Tibial nerve (tissue), 4 donors: ENCODE data around the gene BCL2L15. TPM values are rescaled to one million over a fixed set of nuclear protein-coding genes. Genes with fewer than 3 reads are reported as not detected.

ENCODE experiments used
- DNase-seq, 2 donors: peaks; one replicate each; pipeline ENCODE4 v3.0.0-alpha.2; 2019; ENCODE audit warnings: low spot score in 2 of 2
- H3K27ac ChIP-seq, 4 donors: fragments of 200-600 bp; sonication (generic) in 3 of 4; one replicate each; pipeline ENCODE4 v1.5.1; 2017 to 2019; ENCODE audit warnings: mild to moderate bottlenecking in 1 of 4
- H3K27me3 ChIP-seq, 2 donors: fragments of 200-600 bp; sonication (generic) in 1 of 2; one replicate each; pipeline versions ENCODE4 v1.5.1 to v1.6.0; 2017 to 2019
- H3K36me3 ChIP-seq, 3 donors: fragments of 200-600 bp; sonication (generic); one replicate each; pipeline ENCODE4 v1.5.1; 2018 to 2019
- H3K4me1 ChIP-seq, 4 donors: fragments of 200-600 bp; sonication (generic) in 3 of 4; one replicate each; pipeline ENCODE4 v1.5.1; 2017 to 2019
- H3K4me3 ChIP-seq, 4 donors: fragments of 200-600 bp; sonication (generic) in 3 of 4; one replicate each; pipeline ENCODE4 v1.5.1; 2017 to 2019; ENCODE audit warnings: mild to moderate bottlenecking in 1 of 4, moderate library complexity in 1 of 4
- H3K9me3 ChIP-seq, 4 donors: fragments of 200-600 bp; sonication (generic) in 3 of 4; one replicate each; pipeline ENCODE4 v1.5.1; 2017 to 2019
- CTCF ChIP-seq, 5 experiments: fragments of 200-600 bp in 3 of 5; fragments of 450-650 bp in 2 of 5; sonication (generic) in 3 of 5; IDR thresholded peaks; one replicate each; pipeline ENCODE4 v1.5.1; 2016 to 2019; ENCODE audit warnings: antibody characterized with exemption in 5 of 5, mild to moderate bottlenecking in 3 of 5, moderate library complexity in 2 of 5
- EP300 ChIP-seq, 2 donors: sonication (generic); formaldehyde crosslinking; IDR thresholded peaks; one replicate each; pipeline ENCODE4 v1.6.1; 2017; ENCODE audit warnings: antibody characterized with exemption in 2 of 2, mild to moderate bottlenecking in 1 of 2
- POLR2A ChIP-seq, 2 donors: fragments of 450-650 bp; IDR thresholded peaks; one replicate each; pipeline ENCODE4 v1.6.1; 2017; ENCODE audit warnings: antibody characterized with exemption in 2 of 2, mild to moderate bottlenecking in 2 of 2, moderate library complexity in 2 of 2
- WGBS, 2 donors: methylation state at CpG; one replicate each; pipeline ENCODE4 v1.1.5; 2018; 5-methylcytosine and 5-hydroxymethylcytosine counted together
- total RNA-seq, 4 donors: library from RNA; depleted of rRNA; stranded (reverse); fragments of >200 nt; gene quantifications; one replicate each; pipeline ENCODE4 v1.1.0, GENCODE V29; 2016

BCL2L15 gene
- total RNA-seq, 4 donors from 2014 or later, result 0.22 to 0.63 (median 0.35) TPM

- TF ChIP-seq EP300 (IDR thresholded peaks at IDR 0.05) (peak in 1 of 2 donors; percentile 52), POLR2A (IDR thresholded peaks at IDR 0.05) (no peak), CTCF (IDR thresholded peaks at IDR 0.05) (no peak)
- H3K36me3 ChIP-seq, result no peaks in the 10 kb centered on the region
- no peaks in the 10 kb centered on the region for H3K27me3 ChIP-seq
- H3K4me3 ChIP-seq, result no peak overlapping the region
- peak overlapping the region in 3 of 4 donors; percentile 52 to 73 (median 59) for H3K27ac ChIP-seq
- DNase-seq, result no peak
- no peaks in the 10 kb centered on the region for H3K9me3 ChIP-seq
- peaks cover 0 to 7% (median 0%) of the 10 kb centered on the region in 4 donors for H3K4me1 ChIP-seq
Observed at GRCh38 chr1:113872219-113872935, 15.0 kb downstream of the BCL2L15 start.

GRCh38 chr1:113871597-113872113 lies 15.7 kb downstream of the BCL2L15 start, which contains the start of gene PTPN22:
Gene PTPN22 (minus strand): TSS chr1:113871712.
- Histone ChIP-seq H3K9me3 (no peaks in the 10 kb centered on the region), H3K27ac (peak within 1 kb of the TSS in 3 of 4 donors; percentile 52 to 73 (median 59)), H3K4me3 (peak within 1 kb of the TSS in 2 of 4 donors; percentile 20 to 31), H3K36me3 (no peaks in the 10 kb centered on the region), H3K4me1 (peaks cover 0 to 7% (median 0%) of the 10 kb centered on the region in 4 donors), H3K27me3 (no peaks in the 10 kb centered on the region)
- DNase-seq, result peak in 1 of 2 donors; percentile 21
- TF ChIP-seq EP300 (IDR thresholded peaks at IDR 0.05), result peak in 1 of 2 donors; percentile 38
- TF ChIP-seq CTCF (IDR thresholded peaks at IDR 0.05), result no peak
- 48 to 56% methylated on average over 4 of the region's 4 CpGs for WGBS, 2 donors

- no peak for DNase-seq
- H3K36me3 ChIP-seq, result no peaks in the 10 kb centered on the region
- H3K9me3 ChIP-seq, result no peaks in the 10 kb centered on the region
- WGBS, 2 donors, result 87 to 91% methylated on average over 3 of the region's 3 CpGs
- H3K27me3 ChIP-seq, result no peaks in the 10 kb centered on the region
- H3K4me1 ChIP-seq, result peaks cover 0 to 7% (median 0%) of the 10 kb centered on the region in 4 donors
- no peak for TF ChIP-seq EP300 (IDR thresholded peaks at IDR 0.05)
- TF ChIP-seq CTCF (IDR thresholded peaks at IDR 0.05), result no peak
- no peak for TF ChIP-seq POLR2A (IDR thresholded peaks at IDR 0.05)
- H3K27ac ChIP-seq, result peak overlapping the region in 2 of 4 donors; percentile 34 to 73
- peak overlapping the region in 2 of 4 donors; percentile 20 to 31 for H3K4me3 ChIP-seq
Observed at GRCh38 chr1:113870778-113871177, 16.6 kb downstream of the BCL2L15 start.

GRCh38 chr1:113868387-113869083 lies 18.8 kb downstream of the BCL2L15 start:
- no peak overlapping the region for H3K4me3 ChIP-seq
- DNase-seq, result no peak
- peaks cover 0 to 7% (median 0%) of the 10 kb centered on the region in 4 donors for H3K4me1 ChIP-seq
- TF ChIP-seq POLR2A (IDR thresholded peaks at IDR 0.05) (no peak), EP300 (IDR thresholded peaks at IDR 0.05) (no peak), CTCF (IDR thresholded peaks at IDR 0.05) (no peak)
- 91 to 93% methylated on average over 4 of the region's 4 CpGs for WGBS, 2 donors
- H3K9me3 ChIP-seq, result no peaks in the 10 kb centered on the region
- H3K36me3 ChIP-seq, result no peaks in the 10 kb centered on the region
- H3K27ac ChIP-seq, result no peak overlapping the region
- H3K27me3 ChIP-seq, result no peaks in the 10 kb centered on the region

GRCh38 chr1:113861641-113862040 lies 25.7 kb downstream of the BCL2L15 start:
- no peak for DNase-seq
- TF ChIP-seq EP300 (IDR thresholded peaks at IDR 0.05) (no peak), POLR2A (IDR thresholded peaks at IDR 0.05) (no peak), CTCF (IDR thresholded peaks at IDR 0.05) (no peak)
- Histone ChIP-seq H3K4me1 (peaks cover 0 to 19% (median 3%) of the 10 kb centered on the region in 4 donors), H3K27me3 (no peaks in the 10 kb centered on the region), H3K36me3 (no peaks in the 10 kb centered on the region), H3K9me3 (no peaks in the 10 kb centered on the region), H3K4me3 (no peak overlapping the region), H3K27ac (no peak overlapping the region)
- WGBS, 2 donors, result 91 to 96% methylated on average over 5 of the region's 5 CpGs
